DND-41 (cell line): ENCODE data around the gene CFAP54.
"Not testable (repeated sequence)": the region's sequence is repeated elsewhere in the genome, so short reads cannot be mapped to it uniquely, and the experiment has no call there.

ENCODE experiments used
- ATAC-seq: fragments of 200-7000 bp; cut with Tn5 transposase; 3 replicates; pipeline ENCODE4 v1.9.1; 2021; ENCODE audit warnings: low read depth; ENCODE audit not compliant: insufficient read depth
- DNase-seq: peaks from one replicate; pipeline ENCODE4 v3.0.0-alpha.2; 2020
- H2AFZ ChIP-seq: 2 replicates; pipeline ENCODE4 v1.6.0; 2012; ENCODE audit warnings: low read depth, low read length
- H3K27ac ChIP-seq: 2 replicates; pipeline ENCODE4 v1.5.1; 2012; ENCODE audit warnings: low read length, inconsistent platforms
- H3K27me3 ChIP-seq: fragments of 200-600 bp; sonication (generic); 2 replicates; pipeline ENCODE4 v1.6.0; 2012; ENCODE audit warnings: low read length, mild to moderate bottlenecking, inconsistent platforms; ENCODE audit not compliant: insufficient read depth, poor library complexity
- H3K36me3 ChIP-seq: 2 replicates; pipeline ENCODE4 v1.5.1; 2012; ENCODE audit warnings: low read length, inconsistent platforms; ENCODE audit not compliant: insufficient read depth
- H3K4me1 ChIP-seq: 2 replicates; pipeline ENCODE4 v1.5.1; 2012; ENCODE audit warnings: mild to moderate bottlenecking, low read length; ENCODE audit not compliant: insufficient read depth
- H3K4me2 ChIP-seq: 2 replicates; pipeline ENCODE4 v1.6.0; 2012; ENCODE audit warnings: mild to moderate bottlenecking, moderate library complexity, low read length, inconsistent platforms; ENCODE audit not compliant: insufficient read depth
- H3K4me3 ChIP-seq, 2 experiments: fragments of 200-600 bp in 1 of 2; shearing (Covaris generic) in 1 of 2; 2 replicates each; pipeline ENCODE4 v1.5.1; 2012 to 2016; ENCODE audit warnings: inconsistent platforms in 2 of 2, low read length in 2 of 2, mild to moderate bottlenecking in 2 of 2, low read depth in 1 of 2, moderate library complexity in 1 of 2
- H3K79me2 ChIP-seq: 2 replicates; pipeline ENCODE4 v1.6.0; 2012; ENCODE audit warnings: low read length, inconsistent platforms; ENCODE audit not compliant: insufficient read depth
- H3K9ac ChIP-seq: 2 replicates; pipeline ENCODE4 v1.6.0; 2012; ENCODE audit warnings: low read depth, mild to moderate bottlenecking, inconsistent platforms, low read length, moderate library complexity
- H3K9me3 ChIP-seq: 2 replicates; pipeline ENCODE4 v1.5.1; 2012; ENCODE audit warnings: low read length, moderate library complexity, mild to moderate bottlenecking, inconsistent platforms; ENCODE audit not compliant: insufficient read depth, severe bottlenecking
- H4K20me1 ChIP-seq: 2 replicates; pipeline ENCODE4 v1.6.0; 2012; ENCODE audit warnings: low read length; ENCODE audit not compliant: insufficient read depth
- EZH2 ChIP-seq: IDR thresholded peaks from 3 replicates; pipeline ENCODE4 v1.6.1; 2012; ENCODE audit warnings: borderline replicate concordance, low read depth, mild to moderate bottlenecking, moderate library complexity, low read length, inconsistent platforms; ENCODE audit not compliant: severe bottlenecking
- TF ChIP-seq, protein P1 (sequence below): IDR thresholded peaks from 2 replicates; pipeline ENCODE4 v1.5.1; 2012; ENCODE audit warnings: borderline replicate concordance, low read length, moderate library complexity, mild to moderate bottlenecking; ENCODE audit not compliant: poor library complexity, severe bottlenecking; ENCODE audit errors: extremely low read depth

The CFAP54 gene

DNA sequence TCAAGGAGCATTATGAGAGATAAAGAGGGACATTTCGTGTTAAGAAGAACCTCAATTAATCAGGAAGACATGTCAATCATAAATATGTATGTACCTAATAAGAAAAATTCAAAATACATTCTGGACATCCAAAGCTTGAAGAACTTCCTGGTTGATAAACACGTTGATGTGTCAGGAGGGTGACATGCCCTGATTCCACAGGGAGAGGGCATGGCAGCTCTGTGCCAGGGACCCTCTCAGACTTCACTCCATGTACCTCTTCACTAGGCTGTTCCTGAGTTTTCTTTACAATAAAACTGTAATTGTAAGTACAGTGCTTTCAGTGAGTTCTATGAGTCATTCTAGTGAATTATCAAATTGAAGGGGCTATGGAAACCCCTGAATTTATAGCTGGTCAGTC is 163.5 kb downstream of the CFAP54 start:
- Histone ChIP-seq H3K9ac (no peak overlapping the region), H3K4me3 (no peak overlapping the region), H2AFZ (no peak overlapping the region), H3K9me3 (no peaks in the 10 kb centered on the region), H3K4me1 (no peaks in the 10 kb centered on the region), H3K27ac (no peak overlapping the region), H3K36me3 (no peaks in the 10 kb centered on the region), H3K4me2 (no peak overlapping the region), H4K20me1 (no peaks in the 10 kb centered on the region), H3K79me2 (no peaks in the 10 kb centered on the region), H3K27me3 (no peaks in the 10 kb centered on the region)
- DNase-seq (no peak), ATAC-seq (no peak)
- TF ChIP-seq, protein P1, sequence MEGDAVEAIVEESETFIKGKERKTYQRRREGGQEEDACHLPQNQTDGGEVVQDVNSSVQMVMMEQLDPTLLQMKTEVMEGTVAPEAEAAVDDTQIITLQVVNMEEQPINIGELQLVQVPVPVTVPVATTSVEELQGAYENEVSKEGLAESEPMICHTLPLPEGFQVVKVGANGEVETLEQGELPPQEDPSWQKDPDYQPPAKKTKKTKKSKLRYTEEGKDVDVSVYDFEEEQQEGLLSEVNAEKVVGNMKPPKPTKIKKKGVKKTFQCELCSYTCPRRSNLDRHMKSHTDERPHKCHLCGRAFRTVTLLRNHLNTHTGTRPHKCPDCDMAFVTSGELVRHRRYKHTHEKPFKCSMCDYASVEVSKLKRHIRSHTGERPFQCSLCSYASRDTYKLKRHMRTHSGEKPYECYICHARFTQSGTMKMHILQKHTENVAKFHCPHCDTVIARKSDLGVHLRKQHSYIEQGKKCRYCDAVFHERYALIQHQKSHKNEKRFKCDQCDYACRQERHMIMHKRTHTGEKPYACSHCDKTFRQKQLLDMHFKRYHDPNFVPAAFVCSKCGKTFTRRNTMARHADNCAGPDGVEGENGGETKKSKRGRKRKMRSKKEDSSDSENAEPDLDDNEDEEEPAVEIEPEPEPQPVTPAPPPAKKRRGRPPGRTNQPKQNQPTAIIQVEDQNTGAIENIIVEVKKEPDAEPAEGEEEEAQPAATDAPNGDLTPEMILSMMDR = peak; percentile 30
- TF ChIP-seq EZH2 = no peak

DNA sequence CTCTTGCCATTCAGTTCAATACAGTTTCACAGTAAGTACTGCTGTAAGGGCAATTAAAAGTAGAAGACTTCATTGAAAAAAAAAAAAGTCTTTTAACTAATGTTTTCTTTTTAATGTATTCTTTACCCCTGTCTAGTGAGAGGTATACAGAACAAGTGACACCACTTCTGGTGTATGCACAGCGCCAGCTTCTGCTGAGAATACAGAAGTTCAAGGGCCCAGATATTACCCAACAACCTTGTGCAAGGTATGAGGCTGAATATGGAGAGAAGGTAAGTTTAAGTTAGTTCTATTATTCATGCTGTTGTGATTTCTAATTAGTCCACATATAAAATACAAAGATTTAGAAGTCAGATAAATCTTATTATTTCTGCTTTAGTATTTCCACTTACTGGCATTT is 168.7 kb downstream of the CFAP54 start:
- Histone ChIP-seq H3K36me3 (no peaks in the 10 kb centered on the region), H3K9ac (no peak overlapping the region), H3K27ac (no peak overlapping the region), H3K79me2 (no peaks in the 10 kb centered on the region), H3K4me3 (no peak overlapping the region), H3K27me3 (no peaks in the 10 kb centered on the region), H4K20me1 (no peaks in the 10 kb centered on the region), H3K4me1 (no peaks in the 10 kb centered on the region), H3K4me2 (no peak overlapping the region), H3K9me3 (no peaks in the 10 kb centered on the region), H2AFZ (no peak overlapping the region)
- DNase-seq (no peak), ATAC-seq (no peak)
- no peak for TF ChIP-seq EZH2
- TF ChIP-seq, protein P1 = no peak

DNA sequence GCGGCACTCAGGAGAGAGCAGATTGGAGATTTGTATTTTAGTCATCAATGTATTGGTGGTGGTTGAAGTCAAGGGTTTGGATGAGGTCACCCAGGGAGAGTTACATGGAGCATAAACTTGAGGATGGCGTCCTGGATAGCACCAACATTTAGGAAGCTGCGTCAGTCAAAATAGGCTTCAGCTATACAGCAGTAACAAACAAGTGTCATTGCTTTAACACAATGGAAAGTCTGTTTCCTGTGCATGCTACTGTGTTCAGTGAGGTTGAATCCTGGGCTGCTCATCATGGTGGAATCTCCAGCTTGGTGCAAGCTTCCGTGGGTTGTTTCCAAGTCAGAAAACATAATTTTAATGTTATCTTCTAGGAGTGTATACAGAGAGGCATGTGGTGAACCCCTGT is 180.4 kb downstream of the CFAP54 start:
- H4K20me1 ChIP-seq = no peaks in the 10 kb centered on the region
- H3K27me3 ChIP-seq = no peaks in the 10 kb centered on the region
- TF ChIP-seq, protein P1 = no peak
- no peak for TF ChIP-seq EZH2
- no peaks in the 10 kb centered on the region for H3K4me1 ChIP-seq
- no peak overlapping the region for H3K9ac ChIP-seq
- H2AFZ ChIP-seq = no peak overlapping the region
- no peaks in the 10 kb centered on the region for H3K36me3 ChIP-seq
- no peak overlapping the region for H3K4me3 ChIP-seq
- DNase-seq = no peak
- ATAC-seq = no peak
- H3K27ac ChIP-seq = no peak overlapping the region
- H3K79me2 ChIP-seq = no peaks in the 10 kb centered on the region
- peaks cover 5% of the 10 kb centered on the region for H3K9me3 ChIP-seq
- no peak overlapping the region for H3K4me2 ChIP-seq

DNA sequence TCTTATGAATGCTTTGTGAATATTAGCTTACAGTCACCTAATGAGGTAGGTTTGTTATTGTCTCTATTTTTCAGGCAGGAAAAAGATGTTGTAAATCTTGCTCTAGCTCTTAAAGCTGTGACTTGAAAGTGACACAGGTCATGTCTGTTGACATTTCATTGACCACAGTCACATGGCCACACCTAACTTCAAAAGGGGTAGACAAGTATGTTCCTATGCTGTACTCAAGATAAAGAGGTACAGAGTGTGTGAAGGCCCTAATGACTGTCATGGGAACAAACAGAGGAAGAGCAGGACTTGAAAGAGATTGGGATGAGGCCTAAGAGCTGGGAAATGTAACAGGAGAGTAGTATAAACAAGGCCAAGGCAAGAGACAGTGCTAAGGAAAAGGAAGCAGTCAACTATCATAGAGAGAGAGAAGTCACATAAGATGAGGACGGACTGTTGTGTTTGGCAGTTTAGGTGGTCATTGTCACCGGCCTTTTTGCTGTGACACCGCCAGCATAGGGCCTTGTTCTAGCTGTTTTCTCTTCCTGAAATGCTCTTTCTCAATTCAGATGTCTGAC is 181.0 kb downstream of the CFAP54 start:
- no peak overlapping the region for H3K4me2 ChIP-seq
- H3K79me2 ChIP-seq = no peaks in the 10 kb centered on the region
- H3K27ac ChIP-seq = no peak overlapping the region
- H3K27me3 ChIP-seq = no peaks in the 10 kb centered on the region
- no peak for TF ChIP-seq EZH2
- TF ChIP-seq, protein P1 = no peak
- no peaks in the 10 kb centered on the region for H3K4me1 ChIP-seq
- H3K9me3 ChIP-seq = peaks cover 5% of the 10 kb centered on the region
- H4K20me1 ChIP-seq = no peaks in the 10 kb centered on the region
- DNase-seq (no peak), ATAC-seq (no peak)
- H2AFZ ChIP-seq = peak overlapping the region; percentile 51; the same call in 1 of the 2 replicates
- no peak overlapping the region for H3K4me3 ChIP-seq
- H3K9ac ChIP-seq = no peak overlapping the region
- no peaks in the 10 kb centered on the region for H3K36me3 ChIP-seq

DNA sequence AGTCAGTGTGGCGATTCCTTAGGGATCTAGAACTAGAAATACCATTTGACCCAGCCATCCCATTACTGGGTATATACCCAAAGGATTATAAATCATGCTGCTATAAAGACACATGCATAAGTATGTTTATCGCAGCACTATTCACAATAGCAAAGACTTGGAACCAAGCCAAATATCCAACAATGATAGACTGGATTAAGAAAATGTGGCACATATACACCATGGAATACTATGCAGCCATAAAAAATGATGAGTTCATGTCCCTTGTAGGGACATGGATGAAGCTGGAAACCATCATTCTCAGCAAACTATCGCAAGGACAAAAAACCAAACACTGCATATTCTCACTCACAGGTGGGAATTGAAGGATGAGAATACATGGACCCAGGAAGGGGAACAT is 186.1 kb downstream of the CFAP54 start:
- H3K27ac ChIP-seq, H4K20me1 ChIP-seq, H3K4me1 ChIP-seq, H3K4me3 ChIP-seq, ATAC-seq, DNase-seq, H3K79me2 ChIP-seq, H2AFZ ChIP-seq, H3K36me3 ChIP-seq, H3K27me3 ChIP-seq, H3K9me3 ChIP-seq, H3K9ac ChIP-seq, H3K4me2 ChIP-seq: not testable (repeated sequence)
